Activated CD4-positive, alpha-beta memory T cell treated with anti-CD3 and anti-CD28 coated beads, Interleukin-2, amount 10 ng/mL, durations not matched to agents 7 days and 5 days (primary cell): Measurements from ENCODE around the gene GRK1. TPM values are rescaled to one million over a fixed set of nuclear protein-coding genes. Genes with fewer than 3 reads are reported as not detected.

Experiments
- CTCF ChIA-PET: fragments of 350-600 bp; sonication (Branson Sonifier 250); formaldehyde crosslinking; loops from one replicate; lab custom pipeline; 2021; ENCODE audit warnings: antibody characterized with exemption, inconsistent platforms; lab: Charles Lee
- POLR2A ChIA-PET: fragments of 350-600 bp; sonication (Branson Sonifier 250); formaldehyde crosslinking; loops from one replicate; lab custom pipeline; 2021; ENCODE audit warnings: antibody characterized with exemption; lab: Charles Lee
- DNase-seq: peaks from one replicate; pipeline ENCODE4 v3.0.0-alpha.2; 2020
- H3K27ac Mint-ChIP-seq: one replicate; pipeline ENCODE4 v1.8.0; 2021; ENCODE audit warnings: mild to moderate bottlenecking, mixed read lengths
- H3K27me3 Mint-ChIP-seq: one replicate; pipeline ENCODE4 v1.8.0; 2021; ENCODE audit warnings: mixed read lengths
- H3K36me3 Mint-ChIP-seq: one replicate; pipeline ENCODE4 v1.8.0; 2021; ENCODE audit warnings: low read depth, mixed read lengths
- H3K4me1 Mint-ChIP-seq: one replicate; pipeline ENCODE4 v1.8.0; 2021; ENCODE audit warnings: mixed read lengths
- H3K4me3 Mint-ChIP-seq: one replicate; pipeline ENCODE4 v1.8.0; 2021; ENCODE audit warnings: mild to moderate bottlenecking, mixed read lengths
- H3K9me3 Mint-ChIP-seq: one replicate; pipeline ENCODE4 v1.8.0; 2021; ENCODE audit warnings: mixed read lengths
- total RNA-seq, 2 experiments: library from RNA; stranded (reverse); gene quantifications; one replicate each; pipeline ENCODE4 v1.2.3, GENCODE V29; 2021

The GRK1 gene
- total RNA-seq, 2 experiments from 2014 or later: not detected

GRCh38 chr13:113728571-113729054 lies 61.6 kb downstream of the GRK1 start:
- ChIA-PET POLR2A (no interaction called here), CTCF (no interaction called here)
- Mint-ChIP-seq H3K9me3 (peaks cover 4% of the 10 kb centered on the region), H3K27ac (no peak overlapping the region), H3K36me3 (no peaks in the 10 kb centered on the region), H3K4me3 (no peak overlapping the region), H3K4me1 (peaks cover 5% of the 10 kb centered on the region), H3K27me3 (peaks cover 21% of the 10 kb centered on the region)
- DNase-seq: no peak

DNA sequence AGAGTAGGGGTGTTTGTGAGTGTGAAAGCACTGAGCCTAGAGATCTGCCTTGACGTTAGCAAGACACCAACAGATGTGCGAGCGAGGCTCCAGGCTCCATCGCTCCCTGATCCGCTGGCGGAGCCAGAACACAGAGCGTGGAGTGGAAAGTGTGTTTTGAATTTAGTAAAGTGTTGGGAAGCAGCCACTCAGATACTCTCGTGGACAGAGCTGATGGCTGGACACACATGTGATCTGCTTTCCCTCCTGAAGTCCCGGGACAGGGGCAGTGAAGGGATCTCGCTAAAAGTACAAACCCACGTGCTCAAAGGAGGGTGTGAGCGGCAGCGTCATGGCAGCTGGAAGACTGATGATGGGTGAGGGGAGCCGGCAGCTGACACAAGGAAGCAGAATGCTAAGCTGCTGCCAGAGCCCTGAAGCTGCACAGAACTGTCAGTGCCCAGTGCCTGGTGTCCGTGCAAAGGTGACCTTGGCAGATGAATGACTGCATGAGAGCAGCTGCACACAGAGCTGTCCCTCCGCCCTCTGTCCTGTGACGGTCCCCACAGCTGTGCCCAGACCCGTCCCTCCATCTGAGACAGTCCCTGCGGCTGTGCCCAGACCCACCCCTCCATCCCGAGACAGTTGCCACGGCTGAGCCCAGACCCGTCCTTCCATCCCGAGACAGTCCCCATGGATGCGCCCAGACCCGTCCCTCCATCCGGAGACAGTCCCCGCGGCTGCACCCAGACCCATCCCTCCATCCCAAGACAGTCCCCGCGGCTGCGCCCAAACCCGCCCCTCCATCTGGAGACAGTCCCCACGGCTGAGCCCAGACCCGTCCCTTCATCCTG lies 62.4 kb downstream of the GRK1 start:
- Mint-ChIP-seq H3K27ac (no peak overlapping the region), H3K27me3 (peaks cover 21% of the 10 kb centered on the region), H3K4me1 (peaks cover 5% of the 10 kb centered on the region), H3K36me3 (no peaks in the 10 kb centered on the region), H3K9me3 (peaks cover 9% of the 10 kb centered on the region), H3K4me3 (no peak overlapping the region)
- DNase-seq: no peak
- POLR2A ChIA-PET: no interaction called here
- CTCF ChIA-PET: no interaction called here

GRCh38 chr13:113730258-113730691 lies 63.3 kb downstream of the GRK1 start:
- POLR2A ChIA-PET: no interaction called here
- no peak overlapping the region for H3K27ac Mint-ChIP-seq
- DNase-seq: no peak

GRCh38 chr13:113730831-113731191 lies 63.8 kb downstream of the GRK1 start:
- Mint-ChIP-seq H3K9me3 (peaks cover 9% of the 10 kb centered on the region), H3K4me3 (no peak overlapping the region), H3K27me3 (peaks cover 21% of the 10 kb centered on the region), H3K36me3 (no peaks in the 10 kb centered on the region), H3K4me1 (no peaks in the 10 kb centered on the region), H3K27ac (no peak overlapping the region)
- DNase-seq: no peak
- ChIA-PET POLR2A (interaction anchor here (1.1 kb wide), 1 partner anchor 14 kb away, joined by 3 read pairs; no protein-coding TSS in a partner anchor), CTCF (no interaction called here)

More at GRCh38 chr13:113730258-113730691, 63.3 kb downstream of the GRK1 start:
- Mint-ChIP-seq H3K4me1 (no peaks in the 10 kb centered on the region), H3K4me3 (no peak overlapping the region), H3K9me3 (peaks cover 9% of the 10 kb centered on the region), H3K36me3 (no peaks in the 10 kb centered on the region), H3K27me3 (peaks cover 21% of the 10 kb centered on the region)
- CTCF ChIA-PET: no interaction called here

GRCh38 chr13:113731192-113732175 lies 64.5 kb downstream of the GRK1 start:
- peaks cover 21% of the 10 kb centered on the region for H3K27me3 Mint-ChIP-seq
- ChIA-PET POLR2A (interaction anchor here (1.1 kb wide), 1 partner anchor 13 kb away, joined by 3 read pairs; no protein-coding TSS in a partner anchor), CTCF (interaction anchor here (0.5 kb wide), 1 partner anchor 186 kb away, joined by 3 read pairs; no protein-coding TSS in a partner anchor)
- no peak overlapping the region for H3K4me3 Mint-ChIP-seq
- peaks cover 9% of the 10 kb centered on the region for H3K9me3 Mint-ChIP-seq
- no peaks in the 10 kb centered on the region for H3K4me1 Mint-ChIP-seq
- DNase-seq: no peak
- no peak overlapping the region for H3K27ac Mint-ChIP-seq
- H3K36me3 Mint-ChIP-seq: no peaks in the 10 kb centered on the region

GRCh38 chr13:113732176-113732960 lies 65.3 kb downstream of the GRK1 start:
- no peak overlapping the region for H3K27ac Mint-ChIP-seq
- peaks cover 9% of the 10 kb centered on the region for H3K9me3 Mint-ChIP-seq
- CTCF ChIA-PET: no interaction called here
- H3K4me1 Mint-ChIP-seq: no peaks in the 10 kb centered on the region
- peaks cover 22% of the 10 kb centered on the region for H3K27me3 Mint-ChIP-seq
- no peak for DNase-seq
- H3K36me3 Mint-ChIP-seq: no peaks in the 10 kb centered on the region
- POLR2A ChIA-PET: no interaction called here
- H3K4me3 Mint-ChIP-seq: no peak overlapping the region

- no peaks in the 10 kb centered on the region for H3K36me3 Mint-ChIP-seq
- CTCF ChIA-PET: no interaction called here
- H3K9me3 Mint-ChIP-seq: peaks cover 9% of the 10 kb centered on the region
Measured at GRCh38 chr13:113732961-113733950, 66.2 kb downstream of the GRK1 start.

DNA sequence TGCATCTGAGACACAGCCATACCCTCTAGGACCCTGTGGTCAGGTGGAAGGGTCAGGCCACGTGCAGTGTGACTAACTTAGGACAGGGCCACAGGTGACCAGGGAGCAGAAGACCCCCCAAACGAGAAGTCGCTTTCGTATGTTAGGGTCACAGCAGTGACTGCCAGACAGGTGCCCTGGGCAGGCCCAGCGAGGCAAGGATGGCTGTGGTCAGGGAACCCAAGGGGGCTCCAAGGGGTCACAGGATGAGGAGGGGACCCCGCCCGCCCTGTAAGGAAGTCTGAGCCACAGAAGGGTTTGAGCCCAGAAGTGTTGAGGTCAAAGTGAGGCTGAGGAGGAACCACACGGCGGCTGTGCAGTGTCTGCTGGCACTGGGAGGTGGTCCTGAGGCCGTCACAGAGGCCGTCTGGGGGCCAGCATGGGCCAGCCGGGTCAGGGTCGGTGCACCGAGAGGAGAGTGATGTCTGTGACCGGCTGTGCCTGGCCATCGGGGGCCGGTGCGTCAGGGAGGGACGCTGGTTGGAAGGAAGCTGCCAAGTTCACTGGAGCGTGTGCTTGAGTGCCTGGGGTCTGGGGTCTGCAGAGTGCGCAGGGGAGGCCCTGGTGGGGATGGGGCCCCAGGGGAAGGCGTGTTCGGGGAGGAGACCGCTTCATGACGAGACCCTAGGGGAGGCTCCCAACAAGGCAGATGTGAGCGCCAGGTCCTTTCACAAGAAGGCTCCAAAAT lies 67.2 kb downstream of the GRK1 start:
- Mint-ChIP-seq H3K27ac (no peak overlapping the region), H3K27me3 (peaks cover 14% of the 10 kb centered on the region), H3K36me3 (no peaks in the 10 kb centered on the region), H3K4me1 (no peaks in the 10 kb centered on the region), H3K4me3 (no peak overlapping the region), H3K9me3 (peaks cover 9% of the 10 kb centered on the region)
- no peak for DNase-seq
- POLR2A ChIA-PET: no interaction called here
- CTCF ChIA-PET: no interaction called here

More at GRCh38 chr13:113732961-113733950, 66.2 kb downstream of the GRK1 start:
- DNase-seq: no peak
- Mint-ChIP-seq H3K27me3 (peaks cover 22% of the 10 kb centered on the region), H3K4me3 (no peak overlapping the region), H3K27ac (no peak overlapping the region), H3K4me1 (no peaks in the 10 kb centered on the region)
- POLR2A ChIA-PET: no interaction called here

- Mint-ChIP-seq H3K9me3 (peaks cover 9% of the 10 kb centered on the region), H3K27me3 (peaks cover 14% of the 10 kb centered on the region), H3K27ac (no peak overlapping the region), H3K4me3 (no peak overlapping the region), H3K36me3 (no peaks in the 10 kb centered on the region), H3K4me1 (no peaks in the 10 kb centered on the region)
- ChIA-PET POLR2A (no interaction called here), CTCF (no interaction called here)
- DNase-seq: no peak
Measured at GRCh38 chr13:113734826-113735125, 67.8 kb downstream of the GRK1 start.

DNA sequence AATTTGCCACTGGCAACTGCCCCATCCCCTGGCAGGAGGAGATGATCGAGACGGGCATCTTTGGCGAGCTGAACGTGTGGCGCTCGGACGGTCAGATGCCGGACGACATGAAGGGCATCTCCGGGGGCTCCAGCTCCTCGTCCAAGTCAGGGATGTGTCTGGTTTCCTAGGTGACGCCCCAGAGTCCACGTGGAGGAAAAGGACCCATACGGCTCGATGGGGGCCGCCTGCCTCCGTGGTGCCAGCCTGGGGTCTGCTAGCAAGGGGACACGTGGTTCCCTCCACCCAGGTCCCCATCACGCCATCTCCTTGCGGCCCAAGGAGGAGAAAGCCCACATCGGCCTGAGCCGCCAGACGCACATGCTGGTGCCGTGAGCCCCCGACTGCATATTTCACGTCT lies 68.2 kb downstream of the GRK1 start:
- ChIA-PET CTCF (no interaction called here), POLR2A (no interaction called here)
- DNase-seq: no peak
- no peak overlapping the region for H3K4me3 Mint-ChIP-seq
- no peaks in the 10 kb centered on the region for H3K36me3 Mint-ChIP-seq
- no peaks in the 10 kb centered on the region for H3K4me1 Mint-ChIP-seq
- no peak overlapping the region for H3K27ac Mint-ChIP-seq
- H3K9me3 Mint-ChIP-seq: peaks cover 9% of the 10 kb centered on the region
- peaks cover 16% of the 10 kb centered on the region for H3K27me3 Mint-ChIP-seq

DNA sequence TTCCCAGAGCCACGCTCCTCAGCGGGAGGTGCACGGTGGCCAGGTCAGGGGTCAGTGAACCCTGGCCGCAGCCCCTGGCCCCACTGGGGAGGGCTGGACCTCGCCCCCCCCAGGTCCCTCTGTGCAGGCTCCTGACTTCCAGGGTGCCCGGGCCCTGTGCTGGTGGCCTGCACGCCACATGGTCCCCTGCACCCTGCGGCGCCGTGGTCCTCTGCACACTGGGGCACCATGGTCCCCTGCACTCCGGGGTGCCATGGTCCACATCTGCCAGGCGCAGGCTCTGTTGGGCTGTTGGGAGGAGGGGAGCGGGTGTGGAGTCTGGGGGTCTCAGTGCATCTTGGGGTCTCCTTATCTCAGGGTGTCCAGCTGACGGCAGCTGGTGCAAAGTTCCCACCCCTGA lies 68.7 kb downstream of the GRK1 start:
- H3K27ac Mint-ChIP-seq: no peak overlapping the region
- no peak overlapping the region for H3K4me3 Mint-ChIP-seq
- peaks cover 14% of the 10 kb centered on the region for H3K27me3 Mint-ChIP-seq
- DNase-seq: no peak
- POLR2A ChIA-PET: no interaction called here
- peaks cover 9% of the 10 kb centered on the region for H3K9me3 Mint-ChIP-seq
- CTCF ChIA-PET: no interaction called here
- peaks cover 4% of the 10 kb centered on the region for H3K4me1 Mint-ChIP-seq
- H3K36me3 Mint-ChIP-seq: no peaks in the 10 kb centered on the region
